ENCODE measurements around the gene REEP3.

Gene REEP3

DNA sequence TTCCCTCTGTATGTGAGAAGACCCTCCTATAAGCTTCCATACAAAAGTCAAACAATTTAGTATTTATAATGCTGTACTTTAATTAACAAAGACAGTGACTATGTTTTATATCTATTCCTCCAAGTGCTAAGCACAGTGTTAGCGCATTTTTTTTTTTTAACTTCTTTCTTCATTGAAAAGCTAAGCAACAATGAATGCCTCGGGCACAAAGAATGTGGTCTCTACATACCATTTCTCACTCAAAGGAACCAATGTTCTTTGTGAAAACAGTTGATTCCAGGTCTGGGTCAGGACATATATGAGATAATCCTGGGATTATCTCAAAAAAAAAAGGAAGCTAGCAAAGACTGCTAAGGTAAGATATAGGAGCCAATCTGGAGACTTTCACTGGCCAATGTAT is 26.2 kb upstream of the REEP3 start:
- H3K36me3 ChIP-seq (ENCODE audit: control insufficient read depth in 1 of 2, insufficient read depth in 2 of 2, low read depth in 1 of 2, low read length in 2 of 2): peaks cover 0 to 1% of the 10 kb centered on the region in 2 experiments
- no peak overlapping the region for H4K8ac ChIP-seq (ENCODE audit: low read length)
- no peak overlapping the region for H3K18ac ChIP-seq (ENCODE audit: low read depth in 1 of 2, low read length in 2 of 2)
- peaks cover 6% of the 10 kb centered on the region for H3K4me1 ChIP-seq (ENCODE audit: control insufficient read depth, insufficient read depth, low read depth, low read length)
- no peak overlapping the region for H3K4me3 ChIP-seq (ENCODE audit: insufficient read depth in 1 of 2, low read depth in 1 of 2, low read length in 2 of 2)
- H3K27ac ChIP-seq (ENCODE audit: low read length, poor library complexity, severe bottlenecking): no peak overlapping the region
- H3K9me3 ChIP-seq (ENCODE audit: control insufficient read depth, low read length): no peaks in the 10 kb centered on the region
- DNase-seq: no peak
- H2BK5ac ChIP-seq (ENCODE audit: low read depth, low read length, poor library complexity, severe bottlenecking): no peak overlapping the region
- no peak overlapping the region for H2BK120ac ChIP-seq (ENCODE audit: low read depth, low read length)
- H2BK12ac ChIP-seq (ENCODE audit: low read length in 2 of 2): no peak overlapping the region
- WGBS: 100% methylated on average over 1 of the region's 2 CpGs
- H2BK15ac ChIP-seq (ENCODE audit: low read depth, poor library complexity, severe bottlenecking): no peak overlapping the region
- H4K91ac ChIP-seq (ENCODE audit: low read length): no peak overlapping the region
- H2AFZ ChIP-seq (ENCODE audit: low read depth, low read length): no peak overlapping the region
- H3K79me1 ChIP-seq (replicated peaks; ENCODE audit: low read length, poor library complexity, severe bottlenecking): peaks cover 6% of the 10 kb centered on the region
- no peak overlapping the region for H3K23ac ChIP-seq (ENCODE audit: low read length in 2 of 2)
- H3K4me2 ChIP-seq (ENCODE audit: low read length, poor library complexity, severe bottlenecking): no peak overlapping the region
- H3K9ac ChIP-seq (ENCODE audit: low read length): no peak overlapping the region
- no peaks in the 10 kb centered on the region for H3K27me3 ChIP-seq (ENCODE audit: control insufficient read depth in 1 of 2, insufficient read depth in 1 of 2, low read length in 2 of 2)
- no peak overlapping the region for H3K14ac ChIP-seq (ENCODE audit: low read length in 2 of 2)
- H3K4ac ChIP-seq (ENCODE audit: low read depth in 1 of 2, low read length in 2 of 2): no peak overlapping the region
- H2AK5ac ChIP-seq (ENCODE audit: low read length, severe bottlenecking): no peak overlapping the region

DNA sequence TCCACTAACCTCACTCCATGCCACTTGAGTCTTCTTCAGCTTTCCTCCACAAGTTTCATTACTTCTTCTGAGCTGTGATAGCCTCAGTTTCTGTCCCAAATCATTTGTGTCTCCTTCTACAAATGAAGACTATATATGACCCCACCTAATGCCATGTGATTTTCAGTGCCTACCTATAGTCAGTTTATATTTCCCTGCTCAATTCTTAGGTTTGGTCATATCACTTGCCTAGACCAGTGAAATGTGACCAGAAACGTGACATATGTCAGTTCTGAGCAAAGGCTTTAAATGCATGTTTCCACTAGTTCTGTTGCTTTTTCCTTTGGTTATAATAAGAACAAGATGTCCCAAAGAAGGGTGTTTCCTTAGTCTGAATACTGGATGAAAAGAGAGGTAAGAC is 24.6 kb upstream of the REEP3 start:
- Histone ChIP-seq H2AK5ac (ENCODE audit: low read length, severe bottlenecking) (no peak overlapping the region), H3K4ac (ENCODE audit: low read depth in 1 of 2, low read length in 2 of 2) (no peak overlapping the region), H2BK120ac (ENCODE audit: low read depth, low read length) (no peak overlapping the region), H4K91ac (ENCODE audit: low read length) (no peak overlapping the region), H3K4me1 (ENCODE audit: control insufficient read depth, insufficient read depth, low read depth, low read length) (peaks cover 8% of the 10 kb centered on the region), H3K27ac (ENCODE audit: low read length, poor library complexity, severe bottlenecking) (no peak overlapping the region), H4K8ac (ENCODE audit: low read length) (no peak overlapping the region), H3K27me3 (ENCODE audit: control insufficient read depth in 1 of 2, insufficient read depth in 1 of 2, low read length in 2 of 2) (no peaks in the 10 kb centered on the region), H3K36me3 (ENCODE audit: control insufficient read depth in 1 of 2, insufficient read depth in 2 of 2, low read depth in 1 of 2, low read length in 2 of 2) (no peaks in the 10 kb centered on the region), H2BK15ac (ENCODE audit: low read depth, poor library complexity, severe bottlenecking) (no peak overlapping the region), H3K9ac (ENCODE audit: low read length) (no peak overlapping the region), H2BK12ac (ENCODE audit: low read length in 2 of 2) (no peak overlapping the region), H3K79me1 (replicated peaks; ENCODE audit: low read length, poor library complexity, severe bottlenecking) (peaks cover 8% of the 10 kb centered on the region), H2BK5ac (ENCODE audit: low read depth, low read length, poor library complexity, severe bottlenecking) (no peak overlapping the region), H3K4me3 (ENCODE audit: insufficient read depth in 1 of 2, low read depth in 1 of 2, low read length in 2 of 2) (no peak overlapping the region), H3K18ac (ENCODE audit: low read depth in 1 of 2, low read length in 2 of 2) (no peak overlapping the region), H3K4me2 (ENCODE audit: low read length, poor library complexity, severe bottlenecking) (no peak overlapping the region), H3K14ac (ENCODE audit: low read length in 2 of 2) (no peak overlapping the region), H3K9me3 (ENCODE audit: control insufficient read depth, low read length) (no peaks in the 10 kb centered on the region), H2AFZ (ENCODE audit: low read depth, low read length) (no peak overlapping the region), H3K23ac (ENCODE audit: low read length in 2 of 2) (no peak overlapping the region)
- WGBS: 92% methylated on average over 1 of the region's 1 CpG
- DNase-seq: no peak

DNA sequence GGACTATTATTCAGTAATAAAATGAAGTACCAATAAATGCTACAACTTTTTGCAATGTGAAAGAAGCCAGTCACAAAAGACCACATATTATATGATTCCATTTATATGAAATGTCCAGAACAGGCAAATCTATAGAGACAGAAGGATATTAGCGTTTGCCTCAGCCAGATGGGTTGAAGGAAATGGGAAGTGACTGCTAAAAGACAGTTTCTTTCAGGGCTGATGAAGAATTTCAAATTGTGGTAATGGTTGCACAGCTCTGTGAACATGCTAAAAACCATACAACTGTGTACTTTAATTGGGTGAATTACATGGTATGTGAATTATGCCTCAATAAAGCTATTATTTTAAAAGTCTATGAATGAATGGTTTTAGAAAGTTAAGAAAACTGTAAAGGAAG is 23.9 kb upstream of the REEP3 start:
- DNase-seq: no peak
- Histone ChIP-seq H4K91ac (ENCODE audit: low read length) (no peak overlapping the region), H3K4me2 (ENCODE audit: low read length, poor library complexity, severe bottlenecking) (no peak overlapping the region), H3K27ac (ENCODE audit: low read length, poor library complexity, severe bottlenecking) (no peak overlapping the region), H2BK12ac (ENCODE audit: low read length in 2 of 2) (no peak overlapping the region), H3K4ac (ENCODE audit: low read depth in 1 of 2, low read length in 2 of 2) (no peak overlapping the region), H3K18ac (ENCODE audit: low read depth in 1 of 2, low read length in 2 of 2) (no peak overlapping the region), H2BK120ac (ENCODE audit: low read depth, low read length) (no peak overlapping the region), H3K36me3 (ENCODE audit: control insufficient read depth in 1 of 2, insufficient read depth in 2 of 2, low read depth in 1 of 2, low read length in 2 of 2) (no peaks in the 10 kb centered on the region), H3K9ac (ENCODE audit: low read length) (no peak overlapping the region), H2AFZ (ENCODE audit: low read depth, low read length) (no peak overlapping the region), H2BK15ac (ENCODE audit: low read depth, poor library complexity, severe bottlenecking) (no peak overlapping the region), H3K79me1 (replicated peaks; ENCODE audit: low read length, poor library complexity, severe bottlenecking) (peaks cover 6% of the 10 kb centered on the region), H3K27me3 (ENCODE audit: control insufficient read depth in 1 of 2, insufficient read depth in 1 of 2, low read length in 2 of 2) (no peaks in the 10 kb centered on the region), H3K4me3 (ENCODE audit: insufficient read depth in 1 of 2, low read depth in 1 of 2, low read length in 2 of 2) (no peak overlapping the region), H4K8ac (ENCODE audit: low read length) (no peak overlapping the region), H3K23ac (ENCODE audit: low read length in 2 of 2) (no peak overlapping the region), H2BK5ac (ENCODE audit: low read depth, low read length, poor library complexity, severe bottlenecking) (no peak overlapping the region), H3K9me3 (ENCODE audit: control insufficient read depth, low read length) (no peaks in the 10 kb centered on the region), H2AK5ac (ENCODE audit: low read length, severe bottlenecking) (no peak overlapping the region), H3K4me1 (ENCODE audit: control insufficient read depth, insufficient read depth, low read depth, low read length) (peaks cover 6% of the 10 kb centered on the region), H3K14ac (ENCODE audit: low read length in 2 of 2) (no peak overlapping the region)
- 95% methylated on average over 1 of the region's 1 CpG for WGBS

DNA sequence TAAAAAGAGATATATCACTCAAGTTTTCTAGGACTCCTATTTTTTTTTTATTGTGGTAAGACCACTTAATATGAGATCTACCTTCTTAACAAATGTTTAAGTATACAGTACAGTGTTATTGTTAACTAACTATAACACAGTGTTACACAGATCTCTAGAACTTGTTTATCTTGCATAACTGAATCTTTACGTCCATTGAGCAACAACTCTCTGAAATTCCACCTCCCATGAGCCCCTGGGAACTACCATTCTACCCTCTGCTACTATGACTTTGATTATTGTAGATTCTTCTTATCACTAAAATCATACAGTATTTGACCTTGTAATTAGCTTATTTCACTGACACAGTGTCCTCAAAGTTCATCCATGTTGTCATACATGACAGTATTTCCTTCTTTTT is 22.5 kb upstream of the REEP3 start:
- Histone ChIP-seq H3K18ac (ENCODE audit: low read depth in 1 of 2, low read length in 2 of 2) (no peak overlapping the region), H2BK120ac (ENCODE audit: low read depth, low read length) (no peak overlapping the region), H2BK15ac (ENCODE audit: low read depth, poor library complexity, severe bottlenecking) (no peak overlapping the region), H2AFZ (ENCODE audit: low read depth, low read length) (no peak overlapping the region), H3K4me3 (ENCODE audit: insufficient read depth in 1 of 2, low read depth in 1 of 2, low read length in 2 of 2) (no peak overlapping the region), H2AK5ac (ENCODE audit: low read length, severe bottlenecking) (no peak overlapping the region), H3K79me1 (replicated peaks; ENCODE audit: low read length, poor library complexity, severe bottlenecking) (peaks cover 6% of the 10 kb centered on the region), H3K27ac (ENCODE audit: low read length, poor library complexity, severe bottlenecking) (no peak overlapping the region), H3K4ac (ENCODE audit: low read depth in 1 of 2, low read length in 2 of 2) (no peak overlapping the region), H2BK12ac (ENCODE audit: low read length in 2 of 2) (no peak overlapping the region), H4K8ac (ENCODE audit: low read length) (no peak overlapping the region), H3K9ac (ENCODE audit: low read length) (no peak overlapping the region), H3K4me2 (ENCODE audit: low read length, poor library complexity, severe bottlenecking) (no peak overlapping the region), H3K9me3 (ENCODE audit: control insufficient read depth, low read length) (no peaks in the 10 kb centered on the region), H3K4me1 (ENCODE audit: control insufficient read depth, insufficient read depth, low read depth, low read length) (peaks cover 3% of the 10 kb centered on the region), H3K14ac (ENCODE audit: low read length in 2 of 2) (no peak overlapping the region), H3K27me3 (ENCODE audit: control insufficient read depth in 1 of 2, insufficient read depth in 1 of 2, low read length in 2 of 2) (no peaks in the 10 kb centered on the region), H3K23ac (ENCODE audit: low read length in 2 of 2) (no peak overlapping the region), H3K36me3 (ENCODE audit: control insufficient read depth in 1 of 2, insufficient read depth in 2 of 2, low read depth in 1 of 2, low read length in 2 of 2) (no peaks in the 10 kb centered on the region), H2BK5ac (ENCODE audit: low read depth, low read length, poor library complexity, severe bottlenecking) (no peak overlapping the region), H4K91ac (ENCODE audit: low read length) (no peak overlapping the region)
- 82% methylated on average over 1 of the region's 1 CpG for WGBS
- peak; percentile 49 for DNase-seq

All from mesenchymal stem cell (in vitro differentiated cells and primary cell).